Central memory CD4-positive, alpha-beta T cell (primary cell): Measurements from ENCODE around the gene ROBO4.

Experiments used
- DNase-seq: peaks from one replicate; pipeline ENCODE4 v3.0.0; 2022
- total RNA-seq, 3 experiments: gene quantifications; one replicate each; lab custom pipeline; 2026; lab: John Stamatoyannopoulos, UW

ROBO4 gene
- total RNA-seq = 0 reads per million in 3 experiments

DNA sequence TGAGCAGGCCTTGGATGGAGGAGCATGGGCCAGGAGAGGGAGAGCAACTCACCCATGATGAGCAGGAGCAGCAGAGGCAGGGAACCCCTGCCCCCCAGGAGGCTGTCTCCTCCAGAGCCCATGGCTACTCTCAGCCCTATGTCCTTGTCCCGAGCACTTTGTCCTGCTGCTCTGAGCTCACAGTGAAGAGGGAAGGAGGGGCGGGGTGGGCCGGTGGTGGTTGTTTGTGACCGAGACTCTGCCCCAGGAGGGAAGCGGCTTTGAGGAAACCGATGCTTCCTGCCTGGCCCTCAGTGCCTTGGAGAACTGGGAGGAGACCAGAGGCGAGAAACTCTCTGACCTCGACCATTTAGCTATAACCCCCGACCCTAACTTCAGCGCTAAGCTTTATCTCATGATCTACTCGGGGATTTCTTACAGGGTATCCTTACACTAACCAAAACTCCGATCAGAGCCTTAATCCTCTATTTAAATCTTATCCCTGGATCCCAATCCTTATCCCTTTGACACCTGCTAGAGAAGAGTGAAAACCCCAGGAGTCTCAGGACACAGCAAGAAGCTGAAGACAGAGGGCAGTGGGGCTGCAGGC is at the start of gene ROBO4:
TSS of gene ROBO4 (minus strand) at position 192 of the 589 bp plus-strand sequence. CDS start at position 122, 70 bp downstream.
- no peak for DNase-seq

DNA sequence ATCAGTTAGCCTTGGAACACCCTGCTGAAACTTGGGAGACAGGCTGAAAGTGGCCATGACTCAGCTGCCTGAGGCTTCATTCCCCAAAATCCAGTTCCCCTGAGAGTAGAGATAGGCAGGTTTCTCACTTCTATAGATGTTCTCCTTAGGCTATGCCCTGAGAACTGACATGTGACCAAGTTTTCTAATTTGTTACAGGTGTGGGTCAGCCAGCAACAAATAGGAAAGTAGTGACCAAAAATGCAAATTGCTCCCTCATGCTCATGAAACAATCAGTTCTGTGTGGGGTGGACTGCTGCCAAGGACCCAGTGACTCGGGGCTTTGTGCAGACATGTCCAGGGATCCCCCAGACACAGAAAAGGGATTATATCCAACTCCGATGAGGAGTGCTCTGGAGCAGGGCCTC is 49.1 kb upstream of the ROBO4 start:
- DNase-seq = no peak

DNA sequence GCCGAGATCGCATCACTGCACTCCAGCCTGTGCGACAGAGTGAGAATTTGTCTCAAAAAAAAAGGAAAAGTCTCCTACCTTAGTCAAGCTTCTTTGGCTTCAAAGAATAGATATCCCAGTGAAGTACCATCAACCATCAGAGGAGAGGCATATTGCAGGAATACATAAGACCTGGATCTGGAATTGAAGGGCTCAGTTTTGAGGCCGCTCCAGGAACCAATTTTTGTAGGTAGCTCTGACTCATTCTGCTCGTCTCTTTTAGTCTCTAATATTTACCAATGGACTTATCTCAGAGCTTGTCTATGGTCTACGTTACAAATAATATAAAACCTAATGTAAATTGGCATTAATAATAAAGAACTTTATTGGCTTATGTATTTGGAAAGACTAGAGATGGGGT is 48.2 kb upstream of the ROBO4 start:
- no peak for DNase-seq

DNA sequence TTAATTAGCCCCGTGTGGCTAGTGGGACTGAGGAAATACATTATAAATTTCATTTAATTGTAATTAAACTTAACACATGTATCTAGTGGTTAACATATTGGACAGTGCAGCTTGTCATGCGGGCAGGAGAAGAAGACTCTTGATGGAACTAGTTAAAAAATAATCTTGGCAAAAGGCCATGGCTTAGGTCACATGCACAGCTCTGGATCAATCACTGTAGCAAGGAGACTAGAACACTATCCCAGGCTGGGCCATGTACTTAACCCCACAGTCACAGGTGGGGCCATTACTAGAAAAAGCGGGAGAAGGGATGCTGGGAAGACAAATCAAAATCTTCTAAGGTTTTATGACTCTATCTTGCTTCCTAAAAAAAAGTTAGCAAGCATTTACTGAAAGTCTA is 46.9 kb upstream of the ROBO4 start:
- no peak for DNase-seq

DNA sequence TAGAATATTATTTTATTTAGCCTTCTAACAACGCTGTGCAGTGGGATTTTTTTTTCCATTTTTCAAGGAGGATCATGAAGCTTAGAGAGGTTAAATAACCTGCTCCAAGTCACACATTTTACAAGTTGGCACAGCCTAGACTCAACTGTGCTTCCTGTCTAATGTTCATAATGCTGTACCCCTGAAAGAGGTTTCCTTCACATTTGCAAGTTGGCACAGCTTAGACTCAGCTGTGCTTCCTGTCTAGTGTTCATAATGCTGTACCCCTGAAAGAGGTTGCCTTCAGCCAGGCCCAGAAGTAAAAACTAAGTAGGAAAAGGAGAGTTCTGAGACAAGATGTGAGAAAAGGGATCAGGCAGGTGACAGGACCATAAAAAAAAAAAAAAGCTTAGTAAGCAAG is 46.1 kb upstream of the ROBO4 start:
- no peak for DNase-seq

DNA sequence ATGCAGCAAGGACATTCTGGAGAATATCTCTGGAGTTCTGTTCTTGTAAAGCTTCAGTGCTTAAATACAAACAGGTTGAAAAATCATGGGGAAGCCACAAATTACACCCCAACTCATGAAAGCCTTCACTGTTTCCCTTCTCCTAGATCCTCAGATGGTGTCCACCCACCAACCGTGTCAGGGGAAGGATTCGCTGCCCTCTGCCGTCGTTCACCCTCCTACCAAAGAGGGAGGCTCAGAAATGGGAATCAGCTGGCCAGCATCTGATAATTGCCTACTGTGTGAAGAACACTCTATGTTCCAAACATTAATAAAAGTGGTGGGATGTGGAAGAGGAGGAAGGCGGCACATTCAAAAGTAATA is 45.6 kb upstream of the ROBO4 start:
- DNase-seq = no peak

DNA sequence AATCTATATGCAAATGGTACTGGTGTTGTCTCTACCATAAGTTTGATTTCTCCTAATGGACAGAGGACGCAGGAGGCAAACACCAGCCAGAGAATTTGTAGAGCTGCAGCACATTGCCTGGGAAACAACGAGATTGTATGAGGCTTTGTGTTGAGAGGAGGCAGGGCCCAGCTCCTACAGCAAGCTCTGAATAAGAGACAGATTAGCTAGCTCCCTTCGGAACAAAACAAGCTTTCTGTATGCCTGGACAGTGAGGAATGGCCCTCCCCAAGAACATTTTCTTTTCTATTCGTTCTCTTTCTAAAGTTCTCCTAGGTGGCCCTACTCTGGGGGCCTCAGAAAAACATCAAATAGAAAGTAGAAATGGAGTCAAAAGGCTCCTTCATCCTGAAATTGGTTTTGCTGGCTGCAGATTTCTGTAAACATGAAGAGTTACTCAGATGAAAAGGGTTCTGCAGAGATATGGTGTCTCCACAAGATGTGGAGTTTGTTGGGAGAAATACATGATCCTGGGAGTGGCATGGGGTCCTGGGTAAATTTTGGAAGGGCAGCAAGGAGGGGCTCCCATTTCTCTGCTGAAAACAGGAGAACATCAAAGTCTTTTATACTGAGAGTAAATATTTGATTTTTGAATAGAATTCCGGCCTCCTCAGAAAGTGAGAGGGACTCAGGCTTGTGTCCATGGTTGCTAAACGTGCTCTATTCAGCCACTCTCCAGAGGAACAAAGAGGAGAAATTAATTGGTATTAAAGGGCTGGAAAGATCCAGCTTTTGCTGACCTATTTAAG is 45.0 kb upstream of the ROBO4 start:
- no peak for DNase-seq

DNA sequence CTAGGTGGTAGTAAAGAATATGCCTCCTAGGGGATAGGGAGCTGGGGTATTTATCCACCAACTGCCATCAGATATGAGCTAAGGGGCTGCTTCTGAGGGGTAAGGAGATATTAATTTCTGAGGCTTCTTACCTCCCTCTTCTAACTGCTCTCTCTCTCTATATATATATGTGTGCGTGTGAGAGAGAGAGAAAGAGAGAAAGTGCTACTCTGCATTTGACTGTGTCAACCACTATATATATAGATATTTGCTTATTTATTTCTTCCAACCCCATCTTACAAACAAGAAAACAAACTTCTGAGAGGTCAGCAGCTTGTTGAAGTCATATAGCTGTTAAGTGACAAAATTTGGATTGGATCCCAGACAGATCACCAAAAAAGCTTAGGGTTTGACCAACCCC is 44.0 kb upstream of the ROBO4 start:
- DNase-seq = no peak

DNA sequence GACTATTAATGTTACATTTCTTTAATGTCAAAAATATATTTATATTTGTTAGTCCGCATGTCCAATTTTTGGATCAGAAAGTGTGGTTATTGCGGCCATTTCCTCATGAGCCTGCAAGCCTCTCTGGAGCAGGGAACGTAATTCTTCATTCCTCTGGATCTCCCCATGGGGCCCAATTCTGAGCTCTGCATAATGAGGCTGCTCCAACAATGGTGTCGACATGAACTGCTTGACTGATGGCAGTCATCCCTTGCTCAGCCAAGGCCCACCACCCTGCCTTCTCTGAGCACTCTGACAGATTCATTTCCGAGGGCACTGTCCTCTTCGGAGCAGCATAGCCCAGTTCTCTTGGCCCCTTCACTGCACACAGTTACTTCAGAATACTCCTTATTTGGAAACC is 41.3 kb upstream of the ROBO4 start:
- no peak for DNase-seq

DNA sequence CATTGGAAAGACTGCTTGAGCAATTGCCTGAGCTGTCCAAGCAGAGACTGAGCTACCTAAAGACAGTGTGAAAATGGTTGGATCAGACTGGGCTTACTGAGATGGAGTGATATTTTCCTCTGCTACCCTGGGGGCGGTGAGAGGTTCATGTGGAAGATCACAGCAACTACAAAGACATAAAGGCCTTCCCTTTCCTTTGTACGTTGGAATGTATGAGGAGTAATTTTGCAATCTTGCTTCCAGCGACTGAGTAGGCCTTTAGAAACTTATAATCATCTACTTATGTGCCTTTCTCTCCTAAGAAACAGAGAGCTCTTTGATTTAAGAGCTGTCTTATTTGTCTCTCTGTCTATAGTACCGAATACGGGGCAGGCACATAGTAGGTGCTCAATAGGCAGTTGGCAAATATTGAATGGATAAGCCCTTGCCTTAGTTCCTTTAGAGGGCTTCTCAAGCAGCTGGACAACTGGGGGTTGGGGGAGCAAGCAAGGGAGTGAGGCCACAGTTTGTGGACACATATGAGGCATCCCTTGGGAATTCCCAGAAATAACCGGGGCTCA is 40.6 kb upstream of the ROBO4 start:
- DNase-seq = no peak

DNA sequence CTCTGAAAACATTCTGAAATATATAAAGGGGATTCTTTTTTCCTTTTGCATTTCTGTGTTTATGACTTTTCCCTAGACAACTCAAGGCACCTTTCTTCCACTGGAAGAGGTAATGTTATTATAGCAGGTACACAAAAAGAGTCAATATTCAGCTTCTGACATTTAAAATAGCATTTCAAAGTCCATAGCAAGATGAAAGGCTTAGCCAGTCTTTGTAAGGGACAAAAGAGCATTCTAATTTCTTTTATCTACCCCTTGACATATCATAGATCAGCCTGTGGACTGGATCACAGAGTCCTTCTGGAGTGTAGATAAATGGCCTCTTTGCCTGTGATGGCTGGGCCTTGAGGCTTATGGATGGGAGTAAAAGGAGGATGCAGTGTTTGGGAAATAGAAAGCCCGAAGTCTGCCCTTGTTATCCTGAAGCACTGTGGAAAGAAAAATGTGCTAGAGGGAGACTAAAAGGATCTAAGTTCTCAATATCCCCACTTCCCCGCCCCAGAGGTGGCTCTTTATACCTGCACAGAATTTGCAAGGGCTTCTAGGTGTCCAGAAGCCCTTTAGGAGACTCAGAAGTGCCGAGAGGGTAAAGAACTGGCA is 39.8 kb upstream of the ROBO4 start:
- DNase-seq = no peak

DNA sequence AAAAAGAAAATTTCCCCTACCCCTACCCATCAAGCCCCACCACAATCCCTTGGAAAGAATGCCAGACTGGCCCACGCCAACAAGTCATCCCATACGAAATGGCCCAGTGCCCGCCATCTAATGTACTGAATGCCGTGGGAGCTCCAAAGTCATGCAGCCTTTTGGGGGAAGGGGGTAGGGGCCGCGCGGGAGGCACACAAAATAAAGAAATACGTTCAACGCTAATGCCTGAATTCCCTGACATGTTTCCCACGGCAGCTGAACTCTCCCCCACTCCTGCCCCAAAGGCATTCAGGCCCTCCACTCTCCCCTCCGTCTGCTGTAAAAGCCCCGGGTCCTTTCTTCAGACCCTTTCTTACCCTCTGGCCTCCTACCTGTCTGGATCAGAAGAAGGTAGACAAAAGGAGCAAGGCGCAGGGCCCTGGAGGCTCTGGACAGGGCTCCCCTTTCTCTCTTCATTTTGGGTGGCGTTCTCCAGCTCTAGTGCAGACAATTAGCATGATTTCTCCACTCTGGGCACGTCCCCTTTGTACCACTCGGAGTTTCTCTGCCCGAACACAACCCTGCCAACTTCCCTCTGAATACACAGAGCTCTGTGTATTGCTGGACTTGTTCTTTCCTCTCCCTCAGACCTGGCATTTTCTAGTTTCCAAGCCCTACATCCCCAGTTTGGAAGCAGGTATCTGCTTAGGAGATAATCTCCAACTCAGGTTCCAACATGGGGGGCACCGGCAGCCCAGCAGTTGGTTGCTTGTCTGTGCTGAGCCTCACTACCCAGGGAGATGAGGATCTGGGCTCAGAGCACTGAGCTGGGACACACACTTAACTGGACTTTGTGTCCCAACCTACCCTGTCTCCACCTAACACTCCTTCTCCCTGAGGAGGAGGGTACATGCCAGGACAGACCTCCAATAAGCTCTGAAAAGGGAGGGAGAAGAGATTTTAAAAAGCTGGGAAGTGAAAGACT is 38.2 kb upstream of the ROBO4 start, which contains the start of gene HEPACAM:
TSS of gene HEPACAM (minus strand) at position 500 of the 967 bp plus-strand sequence. CDS start at position 459, 41 bp downstream.
- DNase-seq = no peak

DNA sequence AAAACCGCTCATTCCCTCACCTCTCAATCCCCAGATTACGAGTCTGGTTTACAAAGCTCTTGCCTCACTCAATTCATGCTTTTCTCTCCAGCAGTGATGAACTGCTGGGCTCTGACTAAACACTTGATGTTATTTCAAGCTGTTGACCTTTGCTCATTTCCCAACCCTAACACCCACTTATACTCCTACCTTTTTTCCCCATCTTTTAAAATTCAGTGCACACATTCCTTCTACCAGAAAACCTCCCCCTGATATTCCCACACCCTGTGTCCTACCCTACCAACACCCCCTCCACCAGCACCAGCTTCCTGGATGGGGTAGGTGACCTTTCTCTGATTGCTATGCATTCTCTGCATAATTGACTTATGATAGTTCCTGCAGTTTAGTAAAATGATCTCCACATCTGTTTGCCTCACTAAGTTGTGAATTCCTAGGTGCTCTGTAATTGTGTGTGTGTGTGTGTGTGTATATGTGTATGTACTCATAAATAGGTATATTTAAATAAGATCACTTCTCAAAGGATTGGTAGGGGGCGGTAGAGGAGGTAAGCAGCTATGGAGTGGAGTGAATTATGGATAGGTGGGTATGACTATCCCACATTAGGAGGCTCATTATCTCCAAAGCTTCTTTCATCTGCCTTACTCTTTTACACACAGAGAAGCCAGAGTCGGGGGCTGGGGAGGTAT is 37.3 kb upstream of the ROBO4 start:
- DNase-seq = no peak

DNA sequence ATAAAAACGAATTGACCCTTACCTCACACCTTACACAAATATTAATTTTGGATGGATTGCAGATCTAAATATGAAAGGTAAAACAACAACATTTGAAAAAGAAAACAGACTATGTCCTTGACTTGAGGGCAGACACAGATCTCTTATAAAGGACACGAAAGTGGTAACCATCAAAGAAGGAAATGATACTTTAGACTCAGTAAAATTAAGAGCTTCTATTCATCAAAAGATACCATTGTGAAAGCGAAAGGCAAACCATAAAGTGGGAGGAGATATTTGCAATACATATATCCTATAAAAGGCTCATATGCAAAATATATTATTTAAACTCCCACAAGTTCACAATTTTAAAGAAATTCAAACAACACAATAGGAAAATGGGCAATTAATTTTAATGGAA is 33.1 kb upstream of the ROBO4 start:
- no peak for DNase-seq

DNA sequence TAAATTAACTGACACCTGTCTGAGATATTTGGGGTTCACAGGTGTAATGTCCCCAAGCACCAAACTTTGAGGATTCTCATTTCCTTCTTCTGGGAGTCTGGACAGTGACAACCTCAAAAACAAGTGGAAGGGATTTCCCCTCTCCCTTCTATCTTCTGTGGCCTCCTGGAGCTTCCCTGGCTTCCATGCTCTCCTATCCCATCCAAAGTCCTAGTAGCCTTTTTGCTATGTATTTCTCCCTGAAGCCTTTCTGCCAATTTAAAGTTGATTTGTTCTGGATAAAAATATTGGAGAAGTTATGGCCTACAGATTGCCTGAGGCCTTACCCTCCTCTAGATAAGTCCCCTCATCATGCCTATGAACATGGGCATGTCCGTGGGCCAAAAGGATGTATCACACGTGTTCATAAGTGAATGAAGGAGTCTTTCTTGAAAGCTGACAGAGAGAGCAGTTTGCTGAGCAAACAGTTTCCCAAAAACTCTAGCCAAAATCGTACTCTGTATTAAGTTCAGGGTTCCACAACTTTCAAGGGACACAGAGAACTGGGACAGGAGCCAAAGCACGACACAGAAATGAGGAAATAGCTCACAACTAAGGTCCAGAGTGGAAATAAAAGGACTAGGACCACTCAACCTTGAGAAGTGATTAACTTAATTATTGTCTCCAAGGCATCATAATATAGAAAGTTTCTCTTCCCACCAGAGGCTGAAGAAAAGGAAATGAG is 31.4 kb upstream of the ROBO4 start:
- DNase-seq = no peak

DNA sequence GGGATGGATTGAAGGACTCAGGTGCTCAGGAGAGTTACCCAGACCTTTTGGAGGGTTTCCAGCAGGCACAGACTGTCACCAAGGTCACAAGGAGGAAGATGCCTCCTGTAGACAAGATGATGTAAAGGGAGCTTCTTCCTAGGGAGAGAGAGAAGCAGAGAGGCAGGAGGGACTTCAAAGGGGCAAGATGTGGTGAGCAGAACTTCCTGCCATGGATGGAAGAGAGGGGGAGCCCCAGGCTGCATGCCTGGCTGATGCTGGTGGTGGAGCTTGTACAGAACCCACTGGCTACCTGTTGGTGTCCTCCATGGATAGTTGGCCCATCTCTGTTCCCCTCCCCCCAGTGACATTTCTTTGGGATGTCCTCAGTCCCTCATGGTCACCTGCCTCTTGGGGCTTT is 25.6 kb upstream of the ROBO4 start:
- no peak for DNase-seq

DNA sequence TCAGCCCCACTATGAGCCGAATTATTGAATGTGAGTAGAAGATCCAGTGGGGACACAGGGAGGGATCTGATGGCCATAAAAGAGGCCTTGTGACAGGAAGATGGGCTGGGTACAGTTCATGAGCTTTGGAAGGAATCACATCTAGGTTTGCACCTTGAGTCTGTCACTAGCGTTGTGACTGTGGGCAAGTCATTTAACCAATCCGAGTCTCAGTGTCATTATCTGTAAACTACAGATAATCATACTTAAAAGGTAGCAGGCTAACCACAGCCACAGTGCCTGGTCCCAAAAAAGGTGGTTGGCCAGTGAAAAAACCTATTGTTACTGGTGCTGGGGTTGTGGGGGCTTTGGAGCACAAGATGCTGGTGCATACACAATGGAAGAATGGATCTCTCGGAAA is 25.2 kb upstream of the ROBO4 start:
- no peak for DNase-seq

DNA sequence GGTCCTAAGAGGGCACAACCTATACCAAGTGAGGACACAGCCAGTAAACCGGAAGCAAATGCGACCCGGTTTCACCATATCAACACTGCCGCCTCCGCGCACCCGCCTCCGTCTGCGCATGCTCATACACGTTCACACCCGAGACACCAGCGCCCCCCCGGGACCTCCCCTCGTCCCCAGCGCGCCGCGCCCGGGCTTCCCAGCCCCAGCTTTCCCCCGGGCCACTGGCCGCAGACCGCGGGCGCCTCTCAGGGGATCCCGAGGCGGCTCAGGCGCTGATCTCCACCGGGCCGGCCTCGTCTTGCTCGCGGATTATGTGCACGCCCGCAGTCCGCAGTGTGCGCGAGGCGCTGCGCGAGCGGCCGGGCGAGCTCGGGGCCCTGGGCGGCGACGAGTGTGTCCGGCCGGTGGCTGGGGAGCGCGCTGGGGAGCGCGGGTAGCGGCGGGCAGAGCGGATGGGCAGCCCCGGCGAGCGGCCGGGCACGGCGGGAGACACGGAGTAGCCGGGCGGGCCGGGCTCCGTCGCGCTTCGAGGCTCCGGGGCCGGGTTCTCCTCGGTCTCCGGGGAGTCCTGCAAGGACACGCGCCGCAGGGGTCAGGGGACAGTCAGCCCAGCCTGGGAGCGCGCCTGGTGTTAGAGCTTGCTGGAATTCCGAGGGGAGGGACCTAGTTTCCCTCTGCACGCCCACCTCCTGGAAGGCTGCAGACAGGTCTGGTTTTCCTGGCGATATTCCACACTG is 23.4 kb upstream of the ROBO4 start:
- peak; percentile 71 for DNase-seq

DNA sequence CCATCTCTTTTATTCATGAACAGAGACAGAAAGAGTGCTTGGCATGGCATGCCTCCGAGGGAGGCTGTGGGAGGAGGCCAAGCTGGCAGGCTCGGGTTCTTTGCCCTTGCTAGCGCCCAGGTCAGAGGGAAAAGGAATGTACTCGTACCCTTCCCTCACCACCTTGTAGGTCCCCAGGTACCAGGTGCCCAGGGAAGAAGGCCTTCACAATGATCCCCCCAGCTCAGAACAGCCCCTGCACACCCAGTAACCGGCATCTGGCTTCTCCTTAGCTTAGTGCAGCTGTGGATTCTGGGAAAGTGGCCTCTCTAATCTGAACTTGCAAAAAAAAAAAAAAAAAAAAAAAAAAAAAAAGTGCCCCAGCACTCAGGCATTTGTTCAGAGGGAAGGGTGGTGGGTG is 22.7 kb upstream of the ROBO4 start:
- DNase-seq = no peak

DNA sequence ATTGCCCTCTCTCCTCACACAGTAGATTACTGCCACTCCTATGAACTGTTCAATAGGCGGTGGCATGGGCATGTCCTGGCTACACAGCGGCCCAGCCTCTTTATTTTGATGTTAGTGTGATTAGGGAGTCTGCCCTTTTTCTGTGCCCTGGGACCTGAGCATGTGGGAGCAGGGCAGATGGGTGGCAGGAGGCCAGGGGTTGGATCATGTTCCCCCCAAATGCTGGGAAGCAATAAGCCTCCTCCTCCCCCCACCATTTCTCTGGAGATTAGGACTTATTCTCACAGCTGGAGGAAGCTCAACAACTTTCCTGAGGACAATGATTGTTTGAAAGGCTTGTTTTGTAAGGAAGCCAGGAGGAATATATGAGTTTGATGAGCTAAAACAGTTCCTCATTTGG is 22.2 kb upstream of the ROBO4 start:
- no peak for DNase-seq

DNA sequence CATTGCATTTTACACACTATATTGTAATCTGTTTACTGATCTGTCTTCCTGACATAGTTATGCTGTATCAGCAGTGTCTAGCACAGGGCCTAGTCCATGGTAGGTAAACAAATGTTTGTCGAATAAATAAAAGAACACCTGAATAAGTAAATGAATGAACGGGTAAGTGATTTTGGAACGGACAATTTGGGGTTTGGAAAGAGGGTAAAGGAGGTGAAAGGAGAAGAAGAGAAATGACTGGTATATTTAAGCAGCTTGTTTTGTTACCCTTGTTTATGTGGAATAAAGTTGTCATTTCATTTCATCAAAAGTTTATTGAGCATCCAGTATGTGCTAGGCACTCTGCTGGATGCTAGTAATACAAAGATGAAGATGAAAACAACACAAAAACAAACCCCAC is 21.3 kb upstream of the ROBO4 start, which contains the start of gene HEPN1:
TSS of gene HEPN1 (plus strand) at position 301 of the 400 bp plus-strand sequence.
- DNase-seq = no peak
